GM12892 (cell line): Measurements from ENCODE around the gene CCRL2.

Experiments
- POLR2A ChIP-seq: IDR thresholded peaks from 2 replicates; pipeline ENCODE4 v1.6.1; 2011; ENCODE audit warnings: low read depth, low read length, control low read depth
- POLR2AphosphoS5 ChIP-seq: IDR thresholded peaks from 2 replicates; pipeline ENCODE4 v1.6.1; 2011; ENCODE audit warnings: low read depth, low read length, control low read depth
- TAF1 ChIP-seq: IDR thresholded peaks from 2 replicates; pipeline ENCODE4 v1.6.1; 2011; ENCODE audit warnings: low read depth, mild to moderate bottlenecking, control low read depth, low read length, borderline replicate concordance

DNA sequence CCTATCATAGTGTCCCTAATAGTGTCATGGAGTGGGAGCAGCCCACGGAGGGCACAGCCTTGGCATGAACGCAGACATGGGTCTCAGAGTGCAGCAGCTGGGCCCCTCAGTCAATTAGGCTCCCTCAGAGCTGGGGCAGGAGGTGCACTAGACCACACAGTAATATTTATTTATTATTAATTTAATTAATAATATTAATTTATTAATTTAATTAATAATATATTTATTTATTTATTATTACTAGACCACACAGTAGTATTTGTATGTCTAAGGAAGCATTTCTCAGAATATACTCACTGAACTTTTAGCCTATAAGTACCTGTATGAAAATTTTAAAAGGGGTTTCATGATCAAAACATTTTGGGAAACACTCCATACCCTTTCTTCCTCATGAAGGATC, 5.5 kb upstream of the CCRL2 start:
- TF ChIP-seq POLR2AphosphoS5 (no peak), POLR2A (no peak), TAF1 (no peak)
